HG02610 (cell line): Measurements from ENCODE around the gene PCDH19.

Experiments
- ATAC-seq: cut with Tn5 transposase; IDR thresholded peaks from one replicate; pipeline ENCODE4 v1.9.1; 2021; ENCODE audit warnings: mild to moderate bottlenecking, moderate library complexity; ENCODE audit not compliant: unreplicated experiment

Gene PCDH19

DNA sequence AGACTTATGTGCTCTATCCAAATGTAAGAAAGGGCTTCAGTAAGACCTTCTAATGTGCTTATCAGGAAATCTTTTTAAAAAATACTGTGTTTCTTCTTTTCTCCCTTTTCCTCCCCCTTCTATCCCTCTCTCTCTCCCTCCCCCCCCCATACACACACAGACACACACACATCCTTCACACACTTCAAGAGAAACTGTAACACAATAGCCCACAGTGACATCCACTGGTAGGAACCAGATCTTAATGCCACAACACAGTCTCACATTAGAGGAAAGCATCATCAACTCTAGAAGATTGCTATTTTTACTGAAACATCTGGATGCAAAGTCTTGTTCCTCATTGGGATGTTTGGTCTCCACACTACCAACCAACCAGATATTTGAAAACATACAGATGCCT is 4.6 kb downstream of the PCDH19 start:
- no peak for ATAC-seq

DNA sequence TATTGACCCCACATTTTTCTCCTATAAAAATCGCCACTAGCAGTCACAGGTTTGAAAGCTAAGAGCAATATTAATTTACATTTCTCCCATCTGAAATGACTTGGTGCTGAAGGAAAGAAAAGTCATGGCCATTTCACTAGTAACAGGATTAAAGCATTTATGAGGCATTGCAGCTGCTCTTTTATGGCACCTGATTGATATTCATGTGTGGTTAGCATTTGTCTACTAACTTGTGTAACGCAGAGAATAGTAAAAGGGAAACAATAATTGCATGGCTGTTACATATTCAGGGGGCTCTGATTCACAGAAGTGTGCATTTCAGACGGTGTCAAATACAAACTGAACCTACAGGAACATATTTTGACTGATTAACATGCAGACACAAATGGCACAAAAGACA is 5.2 kb downstream of the PCDH19 start:
- no peak for ATAC-seq

DNA sequence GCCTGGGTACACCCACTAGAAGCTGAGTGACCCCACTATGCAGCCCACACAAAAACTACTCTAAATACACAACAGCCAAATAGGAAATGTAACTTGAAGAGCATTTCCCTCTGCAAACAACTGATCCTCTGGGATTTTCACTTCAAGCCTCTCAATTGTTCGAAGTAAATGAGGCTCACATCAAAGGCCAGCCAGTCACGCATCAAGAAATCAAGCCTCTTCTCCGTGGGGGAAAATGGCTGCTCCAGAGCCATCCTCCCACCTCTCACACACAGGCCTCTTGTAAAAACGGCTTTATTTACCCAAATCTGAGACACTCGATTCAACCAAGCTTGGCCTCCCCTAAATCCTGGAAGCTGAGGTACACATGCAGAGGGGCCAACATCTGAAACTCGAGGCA is 14.3 kb downstream of the PCDH19 start:
- ATAC-seq = no peak

- no peak for ATAC-seq
Measured at GRCh38 chrX:100381619-100382018, 28.5 kb downstream of the PCDH19 start.

DNA sequence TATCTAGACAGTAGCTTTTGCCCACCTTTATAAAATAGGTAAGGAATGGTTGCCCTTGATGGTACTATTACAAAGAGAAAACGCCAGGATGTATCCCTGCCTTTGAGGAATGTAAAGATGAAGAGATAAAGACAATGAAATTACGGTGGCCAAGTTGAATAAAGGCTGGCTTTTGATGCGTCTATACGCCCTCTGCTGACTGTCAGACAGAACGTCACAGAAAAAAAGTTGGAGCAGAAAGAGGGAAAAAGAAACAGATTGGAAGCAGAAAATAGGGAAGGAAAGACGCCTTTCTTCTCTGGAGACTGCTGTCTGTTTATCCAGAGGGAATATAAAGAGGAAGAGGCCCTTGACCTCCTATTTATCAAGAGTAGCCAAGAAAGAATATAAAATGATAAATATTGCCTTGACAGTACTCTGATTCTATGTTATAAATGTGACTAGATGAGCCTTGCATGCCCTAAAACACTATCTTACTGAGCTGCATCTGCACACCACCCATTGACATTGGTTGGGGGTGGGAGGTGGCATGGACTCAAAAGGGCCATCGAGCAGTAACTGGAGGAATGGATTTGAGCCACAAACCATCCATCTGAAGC is 30.6 kb downstream of the PCDH19 start:
- ATAC-seq = no peak

- no peak for ATAC-seq
Measured at GRCh38 chrX:100377826-100378225, 32.2 kb downstream of the PCDH19 start.

DNA sequence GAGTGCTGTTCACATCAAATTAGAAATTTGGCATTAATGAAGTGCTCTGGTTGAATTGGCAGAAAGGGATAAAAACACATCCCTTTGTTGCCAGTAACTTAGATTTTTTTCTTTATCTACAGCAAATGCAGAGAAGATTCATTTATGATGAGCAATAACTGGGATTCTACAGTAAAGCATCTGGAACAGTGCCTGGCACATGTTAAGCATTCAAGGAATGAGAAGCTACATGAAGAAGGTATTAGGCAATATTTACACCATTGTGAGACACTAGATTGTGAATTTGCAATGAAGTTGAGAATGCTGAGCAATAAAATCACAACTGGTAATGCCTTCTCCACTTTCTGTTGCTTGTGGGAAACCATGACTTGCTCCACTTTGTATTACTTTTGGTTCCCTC is 33.5 kb downstream of the PCDH19 start:
- ATAC-seq = no peak

DNA sequence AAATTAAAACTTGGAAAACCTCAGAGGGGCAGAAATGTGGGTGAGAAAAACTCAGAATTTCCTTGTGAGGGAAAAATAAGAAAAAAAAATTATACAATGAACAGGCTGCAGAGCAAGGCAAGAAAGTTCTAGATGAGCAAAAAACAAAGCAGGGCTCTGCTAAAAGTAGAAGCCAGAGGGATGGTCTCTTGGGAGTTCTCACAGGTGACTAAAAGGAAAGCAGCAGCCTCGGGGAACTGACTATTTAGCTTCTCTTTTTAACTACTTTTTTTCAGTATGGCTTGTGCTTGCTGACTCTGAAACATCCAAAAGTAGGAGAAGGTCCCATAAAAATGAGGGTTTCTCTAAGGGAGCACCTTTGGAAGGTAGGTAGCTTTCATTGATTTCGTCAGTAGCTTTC is 36.4 kb downstream of the PCDH19 start:
- ATAC-seq = no peak

DNA sequence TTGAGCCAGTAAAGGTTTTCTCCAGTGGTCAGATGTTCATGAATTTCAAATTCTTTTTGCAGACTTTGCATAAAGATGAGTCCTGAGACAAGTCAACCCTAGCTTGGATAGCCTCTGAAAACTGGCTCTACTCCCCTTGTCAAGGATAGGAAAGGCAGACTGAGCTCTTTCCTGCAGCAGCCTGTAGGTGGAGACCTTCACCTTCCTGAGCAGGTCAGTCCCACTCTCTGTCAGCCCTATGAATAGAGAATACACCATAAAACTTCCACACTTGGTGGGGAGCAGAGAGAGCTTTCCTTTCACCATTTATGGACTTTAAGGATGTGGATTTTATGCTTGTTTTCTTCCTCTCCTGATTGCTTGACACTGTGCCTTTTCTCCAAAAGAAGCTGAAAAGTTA is 41.9 kb downstream of the PCDH19 start:
- ATAC-seq = no peak

DNA sequence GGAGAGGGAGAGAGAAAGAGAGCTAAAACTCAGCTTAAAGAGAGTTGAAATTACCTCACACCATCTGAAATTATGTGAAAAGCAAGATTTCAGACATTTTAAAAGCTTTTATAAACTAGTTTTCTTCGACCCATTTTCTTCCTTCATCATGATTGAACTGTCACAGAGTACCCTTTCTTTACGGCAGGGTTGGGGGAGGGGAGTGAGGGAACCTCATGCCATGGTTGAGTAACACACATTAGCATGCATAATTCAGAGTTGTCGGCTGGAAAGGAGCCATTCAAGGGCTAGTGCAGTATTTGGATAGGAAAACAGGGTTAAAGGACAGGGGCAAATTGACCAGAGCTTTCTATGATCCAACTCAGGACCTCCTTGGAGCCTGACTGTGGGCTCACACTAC is 46.2 kb downstream of the PCDH19 start:
- no peak for ATAC-seq

DNA sequence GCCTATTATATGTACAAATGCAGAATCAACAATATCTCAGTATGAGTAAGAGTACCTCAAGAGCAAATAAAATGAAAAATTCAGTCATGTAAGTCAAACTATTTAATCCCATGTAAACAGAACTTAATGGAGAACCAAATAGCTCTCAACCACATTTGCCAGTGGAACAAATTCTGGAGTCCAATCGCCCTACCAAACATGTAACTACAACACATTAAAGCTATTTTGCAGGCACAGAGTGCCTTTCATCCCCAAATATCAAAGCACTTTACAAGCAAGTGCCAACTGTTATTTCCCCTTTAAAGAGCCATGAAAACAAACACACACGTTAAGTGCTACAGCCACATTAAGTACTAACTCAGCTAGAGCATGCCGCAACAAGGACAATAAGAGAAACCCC is 51.3 kb downstream of the PCDH19 start:
- ATAC-seq = no peak

- no peak for ATAC-seq
Measured at GRCh38 chrX:100356351-100356896, 53.6 kb downstream of the PCDH19 start.

- ATAC-seq = no peak
Measured at GRCh38 chrX:100355680-100356079, 54.4 kb downstream of the PCDH19 start.

- ATAC-seq = no peak
Measured at GRCh38 chrX:100353326-100353725, 56.7 kb downstream of the PCDH19 start.

- no peak for ATAC-seq
Measured at GRCh38 chrX:100350704-100351489, 59.2 kb downstream of the PCDH19 start.

GRCh38 chrX:100349391-100349790 is 60.7 kb downstream of the PCDH19 start:
- ATAC-seq = no peak

GRCh38 chrX:100341142-100341510 is 68.9 kb downstream of the PCDH19 start:
- no peak for ATAC-seq

GRCh38 chrX:100340491-100341141 is 69.5 kb downstream of the PCDH19 start:
- ATAC-seq = no peak

DNA sequence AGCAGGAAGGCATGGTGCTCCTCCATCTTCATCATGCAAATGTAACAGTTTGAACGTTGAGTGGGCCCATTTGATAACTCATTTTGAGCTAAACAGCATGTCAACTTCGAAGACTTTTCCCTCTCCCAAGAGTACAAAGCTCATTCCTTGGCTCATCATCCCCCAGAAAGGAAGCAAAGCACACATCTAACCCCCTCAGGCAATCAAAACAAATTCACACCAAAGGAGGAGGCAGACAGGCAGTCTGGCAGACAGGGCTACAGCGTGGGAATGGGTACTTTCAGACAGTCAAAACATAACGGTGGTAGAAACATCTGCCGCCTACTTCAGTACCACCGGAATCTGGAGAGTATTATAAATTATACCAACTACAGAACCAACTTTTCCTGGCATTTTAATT is 81.7 kb downstream of the PCDH19 start:
- no peak for ATAC-seq

DNA sequence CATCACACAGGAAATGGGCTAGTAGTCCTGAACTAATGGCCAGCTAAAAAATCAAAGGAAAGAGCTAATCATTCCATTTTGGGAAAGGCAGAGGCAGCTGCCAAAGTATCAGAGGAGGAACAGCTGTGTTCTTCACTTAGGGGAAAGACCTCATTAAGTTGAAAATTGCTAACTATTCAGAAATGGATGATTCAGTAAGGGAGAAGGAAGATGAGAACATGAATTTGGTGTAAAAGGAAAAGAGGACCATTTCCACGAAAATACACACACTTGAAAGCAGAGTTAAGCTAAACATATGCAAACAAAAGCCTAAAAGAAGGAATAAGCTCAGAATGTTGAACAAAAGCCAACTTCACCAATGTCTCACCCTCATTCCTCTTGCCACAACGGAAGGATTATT is 90.4 kb downstream of the PCDH19 start:
- no peak for ATAC-seq

GRCh38 chrX:100316987-100317386 is 93.1 kb downstream of the PCDH19 start:
- no peak for ATAC-seq

DNA sequence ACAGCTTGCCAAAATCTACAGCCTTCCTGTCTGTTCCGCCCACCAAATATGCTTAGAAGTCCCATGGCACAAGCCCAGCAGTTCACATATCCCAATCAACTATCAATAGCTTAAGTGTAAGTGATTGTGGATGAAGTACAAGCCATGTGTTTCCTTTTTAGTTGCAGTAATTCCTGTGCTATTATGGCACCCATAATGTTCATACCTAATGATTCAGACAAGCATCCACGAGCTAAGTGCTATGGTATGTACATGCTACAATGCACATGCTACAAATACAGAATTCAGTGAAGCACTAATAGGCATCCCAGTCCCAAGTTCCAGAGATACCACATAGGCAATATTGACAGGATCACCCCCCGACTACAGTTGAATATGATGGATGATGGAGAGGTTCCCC is 94.5 kb downstream of the PCDH19 start:
- no peak for ATAC-seq
